Inflammatory macrophage (primary cell): Measurements from ENCODE around the gene TTC24.

Source experiments
- DNase-seq, 2 donors: peaks; one replicate each; pipeline ENCODE4 v3.0.0-alpha.2; 2020 to 2022

The TTC24 gene

GRCh38 chr1:156554971-156555370 is 24.6 kb upstream of the TTC24 start:
- DNase-seq, result no peak

DNA sequence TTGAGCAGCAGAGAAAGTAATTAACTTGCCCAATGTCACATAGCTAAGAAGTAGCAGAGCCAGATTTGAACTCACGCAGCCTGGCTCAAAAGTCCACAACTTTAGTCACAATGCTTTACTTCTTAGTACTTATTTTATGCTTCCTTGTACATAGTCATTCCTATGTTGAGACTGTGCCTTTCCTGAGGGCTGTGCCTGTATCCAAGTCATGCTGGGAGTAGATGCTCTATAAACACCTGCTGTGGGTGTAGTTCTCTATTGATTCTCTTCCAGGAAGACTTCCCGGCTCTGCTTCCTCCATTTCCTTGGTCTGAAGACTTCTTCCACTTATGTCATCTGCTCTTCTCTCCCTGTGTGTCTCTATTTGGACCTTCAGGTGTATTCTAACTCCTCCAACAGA is 23.8 kb upstream of the TTC24 start:
- DNase-seq, result peak in 1 of 2 donors; percentile 0

DNA sequence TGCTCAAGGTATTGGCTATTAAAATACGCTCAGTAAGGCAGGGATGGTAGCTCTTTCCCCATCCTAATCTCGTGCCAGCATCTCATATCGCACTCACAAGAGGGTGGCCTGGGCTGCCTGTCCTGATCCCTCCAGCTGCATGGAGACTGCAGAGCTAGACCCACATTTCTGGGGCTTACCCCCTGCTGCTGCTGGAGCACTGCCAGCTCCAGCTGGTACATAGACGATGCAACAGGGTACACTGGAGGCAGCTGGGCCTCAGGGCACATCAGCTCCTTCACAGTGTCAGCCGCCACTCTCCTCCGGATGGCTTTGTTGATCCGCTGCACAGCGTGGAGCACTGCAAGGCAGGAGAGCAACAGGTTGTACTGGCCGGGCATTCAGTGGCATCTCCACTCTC is 23.2 kb upstream of the TTC24 start:
- DNase-seq, result no peak

DNA sequence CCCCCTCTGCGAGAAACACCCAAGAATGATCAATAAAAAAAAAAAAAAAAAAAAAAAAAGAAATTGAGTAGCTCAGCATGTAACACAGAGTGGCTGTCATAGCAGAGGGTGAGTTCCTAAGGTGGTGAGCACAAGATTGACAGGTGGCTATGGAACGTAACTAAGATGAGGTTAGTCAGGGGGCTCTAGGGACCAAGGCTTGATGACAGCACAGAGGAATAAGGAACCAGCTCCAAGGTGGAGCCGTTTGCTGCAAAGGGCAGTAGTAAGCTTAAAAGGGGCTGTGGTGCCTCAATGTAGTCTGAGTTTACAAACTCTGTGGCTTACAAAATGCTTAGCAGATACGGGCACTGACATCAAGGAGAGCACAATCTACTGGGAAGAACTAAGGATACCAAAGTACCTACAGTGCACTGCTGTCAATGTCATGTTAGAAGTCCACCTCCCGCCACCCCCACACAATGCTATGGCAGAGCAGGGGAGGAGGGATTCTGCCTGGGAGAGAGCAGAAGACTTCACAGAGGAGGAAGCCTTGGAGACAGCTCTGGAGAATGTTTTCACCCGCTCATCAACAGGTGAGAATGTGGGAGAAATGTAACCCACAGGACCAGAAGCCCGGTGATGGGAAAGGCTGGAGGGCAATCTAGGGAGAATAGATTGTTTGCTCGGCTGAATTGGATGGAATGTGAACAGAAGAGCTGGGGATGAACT is 20.3 kb upstream of the TTC24 start:
- peak in 1 of 2 donors; percentile 0 for DNase-seq

DNA sequence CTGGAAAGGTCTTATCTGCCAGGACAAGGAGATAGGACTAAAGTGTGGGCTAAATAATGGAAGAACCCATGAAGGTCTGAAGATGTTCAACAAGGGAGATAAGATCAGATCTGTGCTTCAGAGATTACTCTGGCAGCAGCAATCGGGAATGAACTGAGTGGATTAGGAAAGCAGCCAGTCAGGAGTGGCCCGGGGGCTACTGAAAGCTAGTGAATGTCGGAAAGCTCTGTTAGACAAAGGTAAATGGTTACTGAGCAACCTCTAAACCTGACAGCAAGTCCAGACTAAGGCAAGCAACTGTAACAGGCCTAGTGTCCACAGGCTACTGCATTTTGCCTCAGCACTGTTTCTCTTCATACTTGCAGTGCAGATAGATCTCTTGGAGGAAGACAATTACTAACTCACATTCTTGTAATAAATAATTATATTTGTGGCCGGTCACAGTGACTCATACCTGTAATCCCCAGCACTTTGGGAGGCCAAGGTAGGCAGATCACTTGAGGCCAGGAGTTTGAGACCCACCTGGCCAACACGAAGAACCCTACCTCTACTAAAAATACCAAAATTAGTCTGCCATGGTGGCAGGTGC is 19.6 kb upstream of the TTC24 start:
- DNase-seq, result peak in 1 of 2 donors; percentile 0

DNA sequence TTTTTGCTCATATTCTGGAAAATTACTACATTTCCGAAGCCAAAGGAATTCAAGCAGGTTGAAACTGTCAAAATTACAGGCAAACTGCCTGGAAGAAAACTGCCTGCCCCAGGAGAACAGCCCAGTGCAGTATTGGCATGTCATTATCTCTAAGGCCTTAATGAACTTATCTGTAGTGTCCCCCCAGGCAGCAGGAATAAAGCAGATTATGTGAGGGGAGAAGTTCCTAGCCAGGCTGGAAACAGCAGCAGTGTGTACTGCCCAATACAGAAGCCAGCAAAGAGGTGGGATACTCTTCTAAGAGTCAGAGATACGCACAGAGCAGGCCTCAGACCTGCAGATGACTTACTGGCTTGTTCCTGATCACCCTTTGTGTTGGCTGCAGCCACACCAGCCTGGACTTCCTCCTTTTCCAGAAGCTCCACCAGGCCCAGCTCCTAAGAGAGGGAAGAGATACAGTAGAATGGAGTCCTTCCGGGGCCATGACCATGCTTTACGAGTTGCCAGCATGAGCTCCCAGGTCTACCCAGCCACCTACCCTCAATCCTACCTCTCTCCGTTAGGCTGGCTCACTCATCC is 18.8 kb upstream of the TTC24 start:
- DNase-seq, result peak; percentile 27 to 55

GRCh38 chr1:156565519-156565918 is 14.0 kb upstream of the TTC24 start:
- peak in 1 of 2 donors; percentile 1 for DNase-seq

- DNase-seq, result peak in 1 of 2 donors; percentile 1
Measured at GRCh38 chr1:156566436-156566835, 13.1 kb upstream of the TTC24 start.

DNA sequence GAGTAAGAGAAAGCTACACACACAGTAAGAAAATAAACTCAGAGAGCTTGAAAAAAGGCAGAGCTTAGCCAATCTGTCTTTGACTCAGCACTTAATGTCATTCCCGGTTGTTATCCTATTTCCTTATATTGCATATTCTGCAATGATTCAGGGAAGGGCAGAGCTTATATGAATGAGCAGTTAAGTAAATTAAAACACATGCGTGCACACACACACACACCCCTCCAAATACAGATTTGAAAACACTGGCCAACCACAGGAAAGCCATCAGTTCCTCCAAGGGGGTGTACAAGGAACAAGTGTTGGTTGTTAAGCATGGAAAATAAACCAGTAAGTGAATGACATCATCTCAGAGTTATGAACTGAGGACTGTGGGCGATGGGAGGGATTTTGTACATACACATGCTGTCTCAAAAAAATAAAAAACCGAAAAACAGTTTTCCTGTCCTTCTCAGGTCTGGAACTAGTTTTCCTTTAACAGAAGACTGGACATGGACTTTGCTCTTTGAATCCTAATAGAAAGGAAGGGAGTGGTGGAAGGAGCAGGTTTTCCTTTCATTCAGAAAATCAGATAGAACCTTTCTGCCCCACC is 8.2 kb upstream of the TTC24 start:
- DNase-seq, result peak; percentile 76 to 77

- peak; percentile 89 to 90 for DNase-seq
Measured at GRCh38 chr1:156571919-156572662, 7.4 kb upstream of the TTC24 start, which contains the start of gene IQGAP3. TSS of gene IQGAP3 (minus strand) at chr1:156572565. CDS start at chr1:156572529, 36 bp downstream.

DNA sequence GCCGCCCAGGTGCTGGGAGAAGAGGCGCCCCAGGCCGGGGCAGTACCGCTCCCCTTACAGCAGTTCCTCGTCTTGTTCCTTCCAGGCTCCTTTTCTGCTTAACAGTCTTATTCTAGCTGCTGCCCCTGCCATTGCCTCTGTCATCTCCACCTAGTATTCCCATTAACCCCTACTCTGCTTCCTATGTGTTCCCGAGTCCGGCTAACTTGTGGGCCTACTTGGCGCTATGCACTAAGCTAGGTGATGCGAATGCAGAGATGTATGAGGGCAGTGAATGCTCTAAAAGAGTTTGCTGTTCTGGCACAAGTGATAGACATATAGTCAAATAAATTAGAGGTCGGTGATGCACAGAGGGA is 6.9 kb upstream of the TTC24 start:
- no peak for DNase-seq

- DNase-seq, result no peak
Measured at GRCh38 chr1:156574039-156574633, 5.4 kb upstream of the TTC24 start.

DNA sequence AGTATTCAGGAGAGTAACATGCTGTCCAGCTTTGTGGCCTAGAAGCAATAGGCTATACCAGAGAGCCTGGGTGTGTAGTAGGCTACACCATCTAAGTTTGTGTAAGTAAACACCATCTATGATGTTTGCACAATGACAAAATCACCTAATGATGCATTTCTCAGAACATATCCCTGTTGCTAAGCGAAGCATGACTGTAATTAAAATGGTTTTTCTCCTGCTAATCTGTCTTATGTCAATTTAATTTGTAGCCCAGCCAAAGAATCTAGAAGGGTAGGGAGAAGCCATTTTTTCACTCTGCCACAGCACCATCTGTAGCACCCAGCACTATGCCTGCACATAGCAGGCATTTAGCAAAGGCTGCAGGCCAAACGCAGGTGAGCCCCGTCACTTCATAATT is 2.0 kb upstream of the TTC24 start:
- DNase-seq, result no peak

GRCh38 chr1:156578055-156578454 is 1.5 kb upstream of the TTC24 start:
- DNase-seq, result no peak

DNA sequence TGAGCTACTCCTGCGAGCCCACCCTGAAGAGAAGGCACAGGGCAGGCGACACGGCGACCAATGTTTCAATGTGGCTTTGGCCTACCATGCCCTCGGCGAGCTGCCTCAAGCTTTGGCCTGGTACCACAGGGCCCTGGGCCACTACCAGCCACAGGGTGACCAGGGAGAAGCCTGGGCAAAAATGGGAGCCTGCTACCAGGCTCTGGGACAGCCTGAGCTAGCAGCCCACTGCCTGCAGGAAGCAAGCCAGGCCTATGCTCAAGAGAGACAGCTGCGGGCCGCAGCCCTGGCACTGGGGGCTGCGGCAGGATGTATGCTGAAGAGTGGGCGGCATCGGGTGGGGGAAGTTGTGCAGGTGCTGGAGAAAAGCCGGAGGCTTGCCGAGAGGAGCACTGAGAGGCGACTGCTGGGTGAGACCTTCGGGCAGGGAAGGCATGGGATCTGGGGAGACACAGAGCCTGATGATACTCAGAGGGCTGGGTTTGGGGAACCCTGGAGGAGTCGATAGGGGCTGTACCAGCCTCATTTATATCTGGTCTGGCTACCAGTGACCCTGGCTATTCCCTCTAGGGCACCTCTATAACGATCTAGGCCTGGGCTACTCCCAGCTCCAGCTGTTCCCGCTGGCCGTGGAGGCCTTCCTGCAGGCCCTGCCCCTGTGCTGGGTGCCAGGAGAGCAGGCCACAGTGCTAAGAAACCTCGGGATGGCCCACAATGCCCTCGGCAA is 2.3 kb downstream of the TTC24 start:
- DNase-seq, result no peak

GRCh38 chr1:156582388-156583017 is 3.0 kb downstream of the TTC24 start:
- no peak for DNase-seq

DNA sequence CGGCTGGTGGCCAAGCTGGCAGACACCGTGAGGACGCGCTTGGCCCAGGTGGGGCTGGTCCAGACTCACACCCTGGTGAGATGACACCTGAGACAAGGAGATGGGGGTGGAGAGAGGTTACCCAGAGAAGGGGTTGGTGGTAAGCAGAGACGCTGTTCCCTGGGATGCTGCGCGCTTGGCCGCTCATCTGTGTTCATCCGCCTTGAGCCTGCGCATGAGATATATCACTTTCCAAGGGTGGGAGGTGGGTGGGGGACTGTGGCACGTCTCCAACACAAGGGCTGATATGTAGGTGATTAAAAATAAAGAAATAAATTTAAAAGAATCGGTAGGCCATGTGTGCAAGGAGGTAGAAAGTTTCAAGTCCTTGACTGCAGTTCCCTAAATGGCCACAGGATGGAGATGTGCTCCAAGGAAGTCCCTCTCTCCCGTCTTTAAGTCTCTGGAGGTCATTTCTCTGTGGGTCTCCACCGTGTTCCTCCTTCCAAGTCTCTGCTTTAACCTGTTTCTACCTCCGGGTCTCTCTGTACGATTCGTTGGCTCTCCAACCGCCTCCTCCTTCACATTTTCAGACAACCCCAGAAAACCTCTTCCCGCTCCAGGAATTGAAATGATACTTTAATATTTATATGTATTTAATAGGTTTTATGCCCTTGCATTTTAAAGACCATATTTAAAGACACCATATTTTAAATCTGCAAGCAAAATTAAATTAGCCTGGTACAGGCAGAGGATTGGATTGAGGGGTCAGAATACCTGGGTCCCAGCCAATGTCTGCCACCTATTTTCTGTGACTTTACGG is 4.5 kb downstream of the TTC24 start:
- DNase-seq, result peak; percentile 86

DNA sequence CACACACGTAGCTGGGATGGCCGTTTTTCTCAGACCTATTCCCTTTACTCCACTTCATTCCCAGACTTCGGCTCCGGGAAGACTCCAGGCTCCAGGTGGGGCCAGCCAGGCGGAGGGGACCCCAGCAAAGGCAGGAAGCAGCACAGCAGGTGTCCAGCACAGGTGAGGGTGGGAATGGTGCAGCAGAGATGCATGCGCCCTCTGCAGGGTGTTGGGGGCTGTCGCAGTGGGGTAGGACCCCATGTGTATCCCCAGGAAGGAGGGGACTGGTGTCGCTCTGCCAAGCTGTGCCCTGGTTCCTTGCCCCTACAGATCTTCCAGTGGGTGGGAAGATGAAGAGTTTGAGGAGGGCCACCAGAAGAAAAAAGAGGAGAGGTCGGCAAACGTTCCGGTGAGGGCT is 5.3 kb downstream of the TTC24 start:
- DNase-seq, result no peak

GRCh38 chr1:156586323-156586722 is 6.8 kb downstream of the TTC24 start:
- DNase-seq, result no peak

- no peak for DNase-seq
Measured at GRCh38 chr1:156586892-156587477, 7.5 kb downstream of the TTC24 start.
